Transverse colon (tissue), 4 donors: ENCODE data around the gene MYOM1.

ENCODE experiments used
- EP300 ChIP-seq: sonication (generic); formaldehyde crosslinking; IDR thresholded peaks from one replicate; pipeline ENCODE4 v1.6.1; 2017; ENCODE audit warnings: antibody characterized with exemption, low read depth
- POLR2AphosphoS5 ChIP-seq, 3 donors: sonication (generic); formaldehyde crosslinking; IDR thresholded peaks; one replicate each; pipeline ENCODE4 v1.6.1; 2016; ENCODE audit warnings: antibody characterized with exemption in 3 of 3
- TF ChIP-seq, protein P1 (sequence below), 5 experiments: fragments of 200-600 bp in 3 of 5; fragments of 450-650 bp in 2 of 5; sonication (generic) in 3 of 5; IDR thresholded peaks; 1 replicate in 2 of 5; 2 replicates in 3 of 5; pipeline ENCODE4 v1.5.1; 2016 to 2017; ENCODE audit warnings: antibody characterized with exemption in 5 of 5, inconsistent platforms in 3 of 5, mild to moderate bottlenecking in 2 of 5, moderate library complexity in 1 of 5

DNA sequence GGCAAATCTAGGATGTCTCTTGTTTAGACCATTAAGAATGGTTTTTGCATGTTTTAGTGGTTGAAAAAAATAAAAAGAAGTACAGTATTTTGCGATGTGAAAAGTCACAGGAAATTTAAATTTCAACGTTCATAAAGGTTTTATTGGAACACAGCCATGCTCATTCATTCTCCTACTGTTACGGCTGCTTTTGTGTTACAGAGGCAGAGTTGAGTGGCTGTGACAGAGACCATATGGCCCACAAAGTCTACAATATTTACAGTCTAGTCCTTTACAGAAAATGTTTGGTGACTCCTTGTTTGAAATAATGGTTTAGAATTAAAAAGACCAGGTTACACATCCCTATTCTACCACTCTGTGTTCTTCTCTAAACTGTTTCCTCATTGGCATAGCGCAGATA is 48.1 kb downstream of the MYOM1 start:
- TF ChIP-seq, protein P1, sequence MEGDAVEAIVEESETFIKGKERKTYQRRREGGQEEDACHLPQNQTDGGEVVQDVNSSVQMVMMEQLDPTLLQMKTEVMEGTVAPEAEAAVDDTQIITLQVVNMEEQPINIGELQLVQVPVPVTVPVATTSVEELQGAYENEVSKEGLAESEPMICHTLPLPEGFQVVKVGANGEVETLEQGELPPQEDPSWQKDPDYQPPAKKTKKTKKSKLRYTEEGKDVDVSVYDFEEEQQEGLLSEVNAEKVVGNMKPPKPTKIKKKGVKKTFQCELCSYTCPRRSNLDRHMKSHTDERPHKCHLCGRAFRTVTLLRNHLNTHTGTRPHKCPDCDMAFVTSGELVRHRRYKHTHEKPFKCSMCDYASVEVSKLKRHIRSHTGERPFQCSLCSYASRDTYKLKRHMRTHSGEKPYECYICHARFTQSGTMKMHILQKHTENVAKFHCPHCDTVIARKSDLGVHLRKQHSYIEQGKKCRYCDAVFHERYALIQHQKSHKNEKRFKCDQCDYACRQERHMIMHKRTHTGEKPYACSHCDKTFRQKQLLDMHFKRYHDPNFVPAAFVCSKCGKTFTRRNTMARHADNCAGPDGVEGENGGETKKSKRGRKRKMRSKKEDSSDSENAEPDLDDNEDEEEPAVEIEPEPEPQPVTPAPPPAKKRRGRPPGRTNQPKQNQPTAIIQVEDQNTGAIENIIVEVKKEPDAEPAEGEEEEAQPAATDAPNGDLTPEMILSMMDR (IDR thresholded peaks at IDR 0.05) = no peak
- TF ChIP-seq EP300 (no peak), POLR2AphosphoS5 (IDR thresholded peaks at IDR 0.05) (no peak)
